HG03095 (cell line): ENCODE results near the gene IMP3.
"Not testable (repeated sequence)": the region's sequence is repeated elsewhere in the genome, so short reads cannot be mapped to it uniquely, and the experiment has no call there.

ENCODE experiments used
- ATAC-seq: cut with Tn5 transposase; IDR thresholded peaks from one replicate; pipeline ENCODE4 v1.9.1; 2021; ENCODE audit warnings: moderate library complexity; ENCODE audit not compliant: unreplicated experiment

IMP3 gene

DNA sequence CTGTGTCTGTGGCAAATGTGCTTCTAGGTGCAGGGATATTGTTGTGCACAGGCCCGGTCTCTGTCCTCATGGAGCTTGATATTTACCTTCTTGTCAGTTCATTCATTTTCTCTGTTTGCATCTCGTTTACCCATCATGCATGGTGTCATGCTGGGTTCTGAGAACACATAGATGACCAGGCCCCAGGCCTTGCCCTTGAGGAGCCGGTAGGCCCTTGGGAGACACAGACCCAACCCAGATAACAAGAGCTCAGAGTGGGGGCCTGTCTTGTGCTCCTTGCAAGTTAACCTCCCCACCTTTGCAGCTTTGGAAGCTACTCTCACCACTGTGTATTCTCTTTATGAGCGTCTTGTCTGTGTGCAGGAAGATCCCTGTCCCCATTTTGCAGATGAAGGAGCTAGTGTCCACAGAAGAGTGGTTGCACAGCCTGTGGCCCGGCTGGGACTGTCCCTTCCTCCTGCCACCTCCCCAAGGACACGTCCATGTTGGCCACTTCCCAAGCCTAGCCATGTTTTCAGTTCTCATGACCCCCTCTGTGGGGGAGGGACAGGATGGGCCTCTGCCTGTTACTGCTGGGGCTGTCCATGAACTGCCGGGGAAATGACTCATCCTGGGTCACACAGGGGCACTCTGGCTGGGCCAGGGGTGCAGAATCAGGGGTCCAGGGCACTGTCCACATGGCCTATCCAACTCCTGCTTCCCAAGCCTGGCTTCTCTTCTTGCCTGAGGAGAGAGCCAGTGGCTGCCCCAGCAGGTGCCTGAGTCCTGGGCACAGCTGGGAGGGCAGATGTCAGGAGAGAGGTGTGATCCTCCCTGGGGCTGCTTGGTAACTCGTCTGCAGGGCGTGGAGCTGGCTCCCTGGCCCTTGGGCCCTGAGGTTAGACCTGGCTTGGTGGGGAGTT, 11.1 kb upstream of the IMP3 start:
- no peak for ATAC-seq

GRCh38 chr15:75649848-75650247, 9.8 kb upstream of the IMP3 start:
- ATAC-seq, result no peak

- no peak for ATAC-seq
These were observed 9.2 kb upstream of the IMP3 start for GRCh38 chr15:75649045-75649761.

DNA sequence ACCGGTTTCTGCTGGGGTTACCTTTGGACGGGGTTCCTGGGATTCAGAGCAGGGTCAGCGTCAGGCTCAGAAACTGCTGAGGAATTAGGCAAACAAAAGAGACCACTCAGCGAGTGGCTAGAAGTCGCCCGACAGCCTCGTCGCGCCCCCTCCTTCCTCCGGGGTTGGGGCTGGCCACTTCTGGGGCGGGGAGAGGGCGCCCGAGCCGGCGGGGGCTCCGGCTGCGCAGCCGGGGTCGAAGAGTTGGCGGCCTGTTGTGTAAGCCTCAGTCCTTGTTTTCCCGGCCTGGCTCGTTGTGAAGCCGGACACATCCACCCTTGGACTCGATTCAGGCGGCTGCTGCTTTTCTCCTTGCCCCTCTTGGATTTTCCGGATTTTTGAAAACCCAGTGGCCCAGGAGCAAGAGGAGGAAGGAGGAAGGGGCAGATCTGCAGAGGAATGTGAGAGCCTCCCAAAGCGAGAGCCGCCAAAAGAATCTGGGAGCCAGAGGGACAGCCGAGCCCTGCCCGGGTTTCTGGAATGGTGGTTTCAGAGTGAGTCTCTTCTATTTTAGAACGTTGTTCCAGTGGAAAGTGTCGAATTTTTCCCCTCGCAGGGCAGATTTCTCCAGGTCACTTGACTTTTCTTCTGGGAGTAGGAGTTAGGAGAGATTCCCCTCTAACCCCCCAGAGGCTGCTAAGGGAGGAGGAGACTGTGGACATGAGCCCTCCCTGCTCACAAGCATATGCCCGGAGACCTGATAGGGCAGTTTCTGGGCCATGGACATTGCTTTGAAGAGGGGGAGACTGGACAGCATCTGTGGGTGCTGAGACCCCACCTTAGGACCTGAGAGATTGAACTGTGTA, 8.4 kb upstream of the IMP3 start:
- ATAC-seq, result no peak

GRCh38 chr15:75647370-75648155, 7.5 kb upstream of the IMP3 start, which contains the start of gene SNX33:
Gene SNX33 (plus strand): TSS chr15:75647912. CDS start chr15:75649103, 1,191 bp downstream.
- ATAC-seq, result peak; percentile 46

DNA sequence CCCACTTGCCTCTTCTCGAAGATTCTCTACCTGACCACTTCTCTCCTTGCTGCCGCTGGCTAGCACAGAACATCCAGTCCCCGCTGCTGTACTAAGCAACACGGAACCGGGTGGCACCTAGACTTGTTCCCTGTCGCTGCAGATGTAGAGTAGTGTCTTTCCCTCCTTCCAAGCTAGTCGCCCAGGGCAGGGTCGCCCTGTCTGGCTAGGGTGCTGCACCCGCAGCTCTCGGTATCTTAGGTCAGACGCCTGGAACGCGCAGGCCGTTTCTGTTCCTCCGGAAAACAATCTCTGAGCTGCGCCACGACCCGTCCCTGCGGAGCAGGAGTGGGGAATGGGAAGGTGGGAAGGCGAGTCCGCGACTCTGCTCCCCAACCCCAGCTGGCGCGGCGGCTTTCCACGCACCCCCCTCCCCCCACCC, 6.9 kb upstream of the IMP3 start:
- no peak for ATAC-seq

DNA sequence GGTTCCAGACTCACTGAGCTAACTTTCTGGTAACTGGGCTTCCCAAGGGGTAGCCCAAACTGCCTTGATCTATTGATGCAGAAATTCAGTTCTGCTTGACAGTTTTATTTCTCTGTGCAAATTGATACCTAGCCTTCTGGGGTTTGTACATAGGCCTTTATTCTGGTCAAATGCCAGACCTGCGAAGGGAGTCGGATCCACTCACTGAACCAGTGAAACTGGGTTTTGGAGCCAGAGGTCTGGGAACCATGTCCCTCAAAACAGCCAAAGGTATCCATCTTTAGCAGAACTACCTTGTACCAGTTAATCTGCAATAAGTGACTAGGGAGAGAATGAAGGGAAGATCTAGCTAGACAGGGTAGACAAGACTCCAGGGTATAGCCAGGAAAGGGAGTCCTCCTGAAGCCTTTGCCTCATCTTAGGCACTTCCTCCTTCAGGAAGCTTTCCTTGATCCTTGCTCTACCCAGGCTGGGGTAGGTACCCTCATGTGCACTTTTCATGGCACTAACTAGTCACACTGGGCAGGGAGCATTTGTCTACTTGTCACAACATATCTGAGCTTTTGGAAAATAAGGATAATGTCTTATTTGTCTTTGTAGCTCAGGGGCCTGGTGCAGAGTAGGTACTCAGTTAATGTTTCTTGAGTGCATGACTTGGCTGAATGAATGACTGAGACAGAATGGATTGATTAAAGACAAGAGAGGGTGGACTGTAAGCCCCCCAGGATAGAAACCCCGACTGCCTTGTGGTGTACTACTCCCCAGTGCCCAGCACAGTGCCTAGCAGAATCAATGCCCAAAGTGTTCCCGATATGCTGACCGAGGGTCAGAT, 6.3 kb upstream of the IMP3 start:
- no peak for ATAC-seq

- no peak for ATAC-seq
These were observed 4.4 kb upstream of the IMP3 start for GRCh38 chr15:75644376-75644775.

DNA sequence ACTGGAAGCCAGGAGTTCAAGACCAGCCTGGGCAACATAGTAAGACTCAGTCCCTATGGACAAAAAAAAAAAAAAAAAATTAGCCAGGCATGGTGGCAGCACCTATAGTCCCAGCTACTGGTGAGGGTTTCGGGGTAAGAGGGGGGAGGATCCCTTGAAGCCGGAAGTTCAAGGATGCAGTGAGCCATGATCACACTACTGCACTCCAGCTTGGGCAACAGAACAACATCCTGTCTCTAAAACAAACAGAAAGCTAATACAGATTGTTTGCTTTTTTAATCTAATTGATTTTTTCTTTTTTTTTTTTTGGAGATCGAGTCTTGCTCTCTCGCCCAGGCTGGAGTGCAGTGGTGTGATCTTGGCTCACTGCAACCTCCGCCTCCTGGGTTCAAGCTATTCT, 1.6 kb upstream of the IMP3 start:
- no peak for ATAC-seq

DNA sequence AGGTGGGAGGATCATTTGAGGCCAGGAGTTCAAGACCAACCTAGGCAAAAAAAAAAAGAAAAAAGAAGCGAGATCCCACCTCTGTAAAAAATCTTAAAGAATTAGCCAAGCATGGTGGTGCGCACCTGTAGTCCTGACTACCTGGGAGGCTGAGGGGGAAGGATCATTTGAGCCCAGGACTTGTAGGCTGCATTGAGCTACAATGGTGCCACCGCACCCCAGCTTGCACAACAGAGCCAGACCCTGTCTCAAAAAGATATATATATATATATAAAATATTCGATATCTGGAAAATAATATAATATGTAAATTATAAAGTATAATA, 1.1 kb upstream of the IMP3 start:
- ATAC-seq, result no peak

DNA sequence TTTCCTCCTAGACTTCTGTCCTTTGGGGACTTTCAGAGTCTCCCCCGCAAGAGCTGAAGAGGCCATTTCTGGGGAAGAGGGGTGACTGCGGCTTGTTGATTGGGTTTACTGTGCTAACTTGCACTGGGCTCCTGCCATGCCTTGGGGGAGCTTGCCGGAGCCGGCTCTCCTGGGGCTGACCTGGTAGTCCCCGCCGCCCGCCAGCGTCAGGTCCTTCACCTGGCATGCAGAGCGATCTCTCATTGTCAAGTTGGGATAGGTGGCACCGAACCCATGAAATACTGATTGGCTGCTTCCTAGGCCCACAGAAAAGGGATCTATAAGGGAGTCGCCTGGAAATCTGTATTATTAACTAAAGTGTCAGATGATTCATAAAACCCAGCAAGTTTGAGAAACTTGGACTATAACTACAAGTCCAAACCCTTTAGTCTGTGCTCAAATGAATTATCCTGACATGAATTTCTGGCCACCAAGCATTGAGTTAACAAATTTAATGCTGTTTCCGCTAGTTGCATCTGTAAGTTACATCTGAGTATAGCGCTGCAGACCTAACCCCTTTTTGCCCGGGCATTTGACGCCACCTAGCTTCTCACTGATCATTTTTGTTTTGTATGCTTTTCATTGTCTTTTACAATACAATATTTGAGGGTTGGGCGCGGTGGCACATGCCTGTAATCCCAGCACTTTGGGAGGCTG, 607 bp upstream of the IMP3 start:
- ATAC-seq, result peak; percentile 36

DNA sequence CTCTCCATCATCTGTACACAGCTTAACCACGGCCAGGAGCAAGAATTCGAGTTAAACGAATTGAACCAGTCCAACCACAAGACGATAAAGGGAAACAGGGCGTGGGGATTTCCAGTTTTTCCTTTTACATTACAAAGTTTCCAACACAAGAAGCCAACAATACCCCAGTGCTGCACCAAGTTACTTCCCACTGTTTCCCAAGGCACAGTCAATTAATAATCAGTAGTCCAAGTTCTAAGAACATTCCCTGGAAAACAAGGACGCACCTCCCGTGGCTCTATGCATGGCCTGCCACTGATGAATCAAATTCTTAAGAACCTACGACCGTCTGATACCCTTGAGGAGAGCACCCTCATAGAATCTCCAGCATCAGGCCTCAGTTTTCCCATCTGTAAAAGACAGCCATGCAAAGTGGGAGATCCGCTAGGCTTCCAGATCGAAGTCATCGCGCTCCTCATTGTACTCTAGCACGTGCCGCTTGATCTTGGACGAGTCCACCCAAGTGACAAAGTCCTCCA, 774 bp downstream of the IMP3 start:
- no peak for ATAC-seq

DNA sequence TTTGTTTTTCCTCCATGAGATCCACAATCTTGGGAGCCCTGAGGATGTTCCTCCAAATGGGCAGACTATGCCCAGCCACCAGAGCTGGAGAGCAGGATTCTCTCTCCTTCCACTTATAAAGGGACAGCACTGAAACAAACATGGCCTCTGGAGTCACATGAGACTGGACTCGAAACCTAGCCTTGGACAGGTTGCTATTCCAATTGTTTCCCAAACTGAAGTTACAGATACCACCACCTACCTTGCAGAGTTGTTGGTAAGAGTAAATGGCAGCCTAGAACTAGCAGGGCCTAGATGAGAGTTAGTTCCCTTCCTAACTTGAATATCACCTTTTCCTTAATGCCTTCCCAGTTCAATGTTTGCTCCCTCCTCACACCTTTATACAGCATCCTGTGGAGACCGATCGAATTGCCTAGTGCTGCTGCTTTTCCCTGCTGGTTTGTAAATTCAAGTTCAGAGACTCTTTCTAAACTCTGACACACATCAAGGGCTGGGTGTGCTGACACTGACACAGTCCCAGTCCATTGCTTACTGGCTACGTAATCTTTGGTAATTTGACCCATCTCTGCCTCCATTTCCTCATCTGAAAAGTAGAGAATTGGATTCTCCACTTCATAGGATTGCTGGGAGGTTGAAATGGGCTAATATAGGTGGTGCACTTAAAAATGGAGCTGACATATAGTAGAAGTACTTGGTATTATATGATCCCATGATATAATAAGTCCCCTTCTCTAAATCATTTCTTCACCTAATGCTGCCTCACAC, 2.6 kb downstream of the IMP3 start:
- ATAC-seq, result no peak

- no peak for ATAC-seq
These were observed 4.0 kb downstream of the IMP3 start for GRCh38 chr15:75636026-75636425.

DNA sequence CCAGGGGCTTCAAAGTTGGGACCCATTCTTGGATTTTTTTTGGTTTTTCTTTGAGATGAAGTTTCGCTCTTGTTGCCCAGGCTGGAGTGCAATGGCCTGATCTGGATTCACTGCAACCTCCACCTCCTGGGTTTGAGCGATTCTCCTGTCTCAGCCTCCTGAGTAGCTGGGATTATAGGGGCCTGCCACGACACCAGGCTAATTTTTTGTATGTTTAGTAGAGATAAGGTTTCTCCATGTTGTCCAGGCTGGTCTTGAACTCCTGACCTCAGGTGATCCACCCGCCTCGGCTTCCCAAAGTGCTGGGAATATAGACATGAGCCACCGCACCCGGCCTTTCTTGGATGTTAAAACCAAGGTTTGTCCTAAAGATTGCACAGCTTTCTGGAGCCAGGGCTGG, 6.1 kb downstream of the IMP3 start:
- ATAC-seq, result not testable (repeated sequence)

- ATAC-seq, result no peak
These were observed 8.1 kb downstream of the IMP3 start for GRCh38 chr15:75631935-75632334.

DNA sequence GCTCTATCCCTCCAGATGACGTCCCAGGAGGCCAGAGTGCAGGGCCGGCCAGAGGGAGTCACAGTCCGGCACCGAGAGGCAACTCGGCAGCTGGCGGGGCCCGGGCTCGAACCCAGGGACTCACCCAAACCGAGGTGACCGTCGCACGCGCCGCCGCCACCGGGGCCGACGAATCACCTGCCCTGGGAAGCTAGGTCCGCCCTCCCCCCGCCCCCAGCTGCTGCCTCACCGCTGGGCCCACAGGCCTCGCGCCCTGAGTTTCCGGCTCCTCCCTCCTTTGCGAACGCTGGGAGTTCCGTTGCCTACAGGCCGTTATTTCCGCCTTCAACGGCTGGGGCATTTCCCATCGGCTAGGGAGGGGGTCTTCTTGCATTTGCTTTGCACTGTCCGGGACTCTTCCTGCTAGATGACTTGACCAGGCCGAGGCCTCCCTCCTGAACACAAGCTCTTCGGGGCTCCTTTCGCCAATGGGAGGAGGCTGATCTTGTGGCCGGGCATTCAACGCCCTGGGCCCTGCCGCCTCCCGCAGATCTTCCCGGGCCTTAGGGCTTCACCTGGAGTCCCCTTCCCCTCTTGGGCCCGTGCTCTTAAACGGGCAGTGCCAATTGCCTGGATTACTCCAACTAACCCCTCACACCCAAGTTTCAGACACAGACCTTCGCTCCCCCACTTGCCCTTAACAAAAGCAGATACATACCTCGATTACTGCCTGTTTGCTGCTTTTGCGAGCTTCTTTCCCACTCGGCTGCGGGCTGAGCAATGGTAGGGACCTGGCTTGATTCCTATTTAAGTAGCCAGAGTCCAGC, 14.3 kb downstream of the IMP3 start, which contains the start of gene SNUPN:
SNUPN (minus strand) TSS at position 184 of the 806 bp plus-strand sequence. CDS start 4,674 bp downstream, outside the sequence.
- ATAC-seq, result peak; percentile 79
